Fibroblast of villous mesenchyme (primary cell): ENCODE results near the gene ITGA11. TPM values are rescaled to one million over a fixed set of nuclear protein-coding genes. Genes with fewer than 3 reads are reported as not detected.

Source experiments
- DNase-seq: peaks from one replicate; pipeline ENCODE4 v3.0.0-alpha.2; 2010; ENCODE audit warnings: low read depth
- H3K4me3 ChIP-seq: 2 replicates; pipeline ENCODE4 v1.5.1; 2011; ENCODE audit warnings: low read depth, mild to moderate bottlenecking, low read length
- CTCF ChIP-seq: IDR thresholded peaks from 2 replicates; pipeline ENCODE4 v1.5.1; 2012; ENCODE audit warnings: low read depth, mild to moderate bottlenecking, low read length; ENCODE audit not compliant: insufficient read depth
- total RNA-seq: library from RNA; depleted of rRNA; stranded (reverse); fragments of >200 nt; gene quantifications from 2 replicates; pipeline ENCODE4 v1.2.3, GENCODE V29; 2012

Gene ITGA11
- total RNA-seq, 1 donor, result 87.7 TPM

GRCh38 chr15:68318931-68319909 lies 112.7 kb downstream of the ITGA11 start:
- no peak for DNase-seq
- no peak for TF ChIP-seq CTCF
- H3K4me3 ChIP-seq, result no peak overlapping the region

GRCh38 chr15:68318008-68318835 lies 113.7 kb downstream of the ITGA11 start:
- TF ChIP-seq CTCF, result no peak
- DNase-seq, result no peak
- no peak overlapping the region for H3K4me3 ChIP-seq

GRCh38 chr15:68317281-68318007 lies 114.5 kb downstream of the ITGA11 start:
- no peak for TF ChIP-seq CTCF
- DNase-seq, result no peak
- no peak overlapping the region for H3K4me3 ChIP-seq

GRCh38 chr15:68316061-68316804 lies 115.7 kb downstream of the ITGA11 start:
- no peak overlapping the region for H3K4me3 ChIP-seq
- TF ChIP-seq CTCF, result peak; percentile 39
- no peak for DNase-seq

- DNase-seq, result no peak
- TF ChIP-seq CTCF, result no peak
Measured at GRCh38 chr15:68315495-68316031, 116.4 kb downstream of the ITGA11 start.

More at GRCh38 chr15:68315495-68316031, 116.4 kb downstream of the ITGA11 start:
- no peak overlapping the region for H3K4me3 ChIP-seq
